Sigmoid colon (tissue), 4 donors: ENCODE data around the gene GSX1.

ENCODE experiments used
- CTCF ChIP-seq, 4 experiments: fragments of 450-650 bp in 3 of 4; fragments of 200-600 bp in 1 of 4; IDR thresholded peaks; one replicate each; pipeline ENCODE4 v1.5.1; 2016 to 2019; ENCODE audit warnings: antibody characterized with exemption in 4 of 4, mild to moderate bottlenecking in 3 of 4, moderate library complexity in 2 of 4
- POLR2AphosphoS5 ChIP-seq, 4 donors: sonication (generic); formaldehyde crosslinking; IDR thresholded peaks; one replicate each; pipeline ENCODE4 v1.6.1; 2017; ENCODE audit warnings: antibody characterized with exemption in 4 of 4

- no peak for TF ChIP-seq POLR2AphosphoS5 (IDR thresholded peaks at IDR 0.05)
- no peak for TF ChIP-seq CTCF (IDR thresholded peaks at IDR 0.05)
These were observed 17.7 kb downstream of the GSX1 start for GRCh38 chr13:27810009-27810408.
